ENCODE measurements around the gene KIF6. TPM values are rescaled to one million over a fixed set of nuclear protein-coding genes. Genes with fewer than 3 reads are reported as not detected.

KIF6 gene
- 1.3 and 1.8 TPM in 2 replicates for total RNA-seq
- long read RNA-seq, partial matches to known transcripts, result 2 of 10 reads
- long read RNA-seq, other reads (novel, unspliced or antisense), result 2 of 10 reads

GRCh38 chr6:39724787-39725631 lies at the start of gene KIF6:
Gene KIF6, minus strand, starts transcription at chr6:39725408. Its CDS starts 98 bp downstream, at chr6:39725310.
- H3K9me3 Mint-ChIP-seq (ENCODE audit: unreplicated experiment), result no peaks in the 10 kb centered on the region

GRCh38 chr6:39773782-39774181 lies 48.6 kb upstream of the KIF6 start:
- Mint-ChIP-seq H3K9me3 (ENCODE audit: unreplicated experiment) (no peaks in the 10 kb centered on the region), H3K4me1 (ENCODE audit: unreplicated experiment) (peaks cover 5% of the 10 kb centered on the region), H3K27me3 (ENCODE audit: unreplicated experiment) (peaks cover 2% of the 10 kb centered on the region), H3K4me3 (ENCODE audit: unreplicated experiment) (no peak overlapping the region), H3K36me3 (ENCODE audit: unreplicated experiment) (no peaks in the 10 kb centered on the region), H3K27ac (ENCODE audit: unreplicated experiment) (no peak overlapping the region)
- DNase-seq (ENCODE audit: extremely low spot score, unreplicated experiment), result no peak
- no peak for TF ChIP-seq CTCF (IDR thresholded peaks at IDR 0.05)

More at GRCh38 chr6:39724787-39725631, at the start of gene KIF6:
- H3K4me3 Mint-ChIP-seq (ENCODE audit: unreplicated experiment), result peak within 1 kb of the TSS; percentile 97
- H3K27ac Mint-ChIP-seq (ENCODE audit: unreplicated experiment), result peak within 1 kb of the TSS; percentile 69
- peaks cover 11% of the 10 kb centered on the region for H3K4me1 Mint-ChIP-seq (ENCODE audit: unreplicated experiment)
- H3K27me3 Mint-ChIP-seq (ENCODE audit: unreplicated experiment), result no peaks in the 10 kb centered on the region
- H3K36me3 Mint-ChIP-seq (ENCODE audit: unreplicated experiment), result no peaks in the 10 kb centered on the region
- peak; percentile 95 for DNase-seq (ENCODE audit: extremely low spot score, unreplicated experiment)
- no peak for TF ChIP-seq CTCF (IDR thresholded peaks at IDR 0.05)

GRCh38 chr6:39772559-39773273 lies 47.5 kb upstream of the KIF6 start:
- no peak overlapping the region for H3K4me3 Mint-ChIP-seq (ENCODE audit: unreplicated experiment)
- no peaks in the 10 kb centered on the region for H3K9me3 Mint-ChIP-seq (ENCODE audit: unreplicated experiment)
- no peak for TF ChIP-seq CTCF (IDR thresholded peaks at IDR 0.05)
- peaks cover 2% of the 10 kb centered on the region for H3K27me3 Mint-ChIP-seq (ENCODE audit: unreplicated experiment)
- no peak overlapping the region for H3K27ac Mint-ChIP-seq (ENCODE audit: unreplicated experiment)
- peaks cover 5% of the 10 kb centered on the region for H3K4me1 Mint-ChIP-seq (ENCODE audit: unreplicated experiment)
- DNase-seq (ENCODE audit: extremely low spot score, unreplicated experiment), result no peak
- H3K36me3 Mint-ChIP-seq (ENCODE audit: unreplicated experiment), result no peaks in the 10 kb centered on the region

GRCh38 chr6:39770446-39770845 lies 45.2 kb upstream of the KIF6 start:
- H3K27ac Mint-ChIP-seq (ENCODE audit: unreplicated experiment), result no peak overlapping the region
- no peaks in the 10 kb centered on the region for H3K36me3 Mint-ChIP-seq (ENCODE audit: unreplicated experiment)
- no peak for DNase-seq (ENCODE audit: extremely low spot score, unreplicated experiment)
- H3K4me3 Mint-ChIP-seq (ENCODE audit: unreplicated experiment), result no peak overlapping the region
- peaks cover 8% of the 10 kb centered on the region for H3K9me3 Mint-ChIP-seq (ENCODE audit: unreplicated experiment)
- peaks cover 9% of the 10 kb centered on the region for H3K27me3 Mint-ChIP-seq (ENCODE audit: unreplicated experiment)
- TF ChIP-seq CTCF (IDR thresholded peaks at IDR 0.05), result no peak
- no peaks in the 10 kb centered on the region for H3K4me1 Mint-ChIP-seq (ENCODE audit: unreplicated experiment)

GRCh38 chr6:39769012-39769411 lies 43.8 kb upstream of the KIF6 start:
- Mint-ChIP-seq H3K4me3 (ENCODE audit: unreplicated experiment) (no peak overlapping the region), H3K4me1 (ENCODE audit: unreplicated experiment) (no peaks in the 10 kb centered on the region), H3K9me3 (ENCODE audit: unreplicated experiment) (peaks cover 8% of the 10 kb centered on the region), H3K27me3 (ENCODE audit: unreplicated experiment) (peaks cover 22% of the 10 kb centered on the region), H3K36me3 (ENCODE audit: unreplicated experiment) (no peaks in the 10 kb centered on the region), H3K27ac (ENCODE audit: unreplicated experiment) (no peak overlapping the region)
- DNase-seq (ENCODE audit: extremely low spot score, unreplicated experiment), result no peak
- no peak for TF ChIP-seq CTCF (IDR thresholded peaks at IDR 0.05)

Data from osteocyte (in vitro differentiated cells).